ENCODE results near the gene CCDC87.
"Not testable (repeated sequence)": the region's sequence is repeated elsewhere in the genome, so short reads cannot be mapped to it uniquely, and the experiment has no call there.

Gene CCDC87

DNA sequence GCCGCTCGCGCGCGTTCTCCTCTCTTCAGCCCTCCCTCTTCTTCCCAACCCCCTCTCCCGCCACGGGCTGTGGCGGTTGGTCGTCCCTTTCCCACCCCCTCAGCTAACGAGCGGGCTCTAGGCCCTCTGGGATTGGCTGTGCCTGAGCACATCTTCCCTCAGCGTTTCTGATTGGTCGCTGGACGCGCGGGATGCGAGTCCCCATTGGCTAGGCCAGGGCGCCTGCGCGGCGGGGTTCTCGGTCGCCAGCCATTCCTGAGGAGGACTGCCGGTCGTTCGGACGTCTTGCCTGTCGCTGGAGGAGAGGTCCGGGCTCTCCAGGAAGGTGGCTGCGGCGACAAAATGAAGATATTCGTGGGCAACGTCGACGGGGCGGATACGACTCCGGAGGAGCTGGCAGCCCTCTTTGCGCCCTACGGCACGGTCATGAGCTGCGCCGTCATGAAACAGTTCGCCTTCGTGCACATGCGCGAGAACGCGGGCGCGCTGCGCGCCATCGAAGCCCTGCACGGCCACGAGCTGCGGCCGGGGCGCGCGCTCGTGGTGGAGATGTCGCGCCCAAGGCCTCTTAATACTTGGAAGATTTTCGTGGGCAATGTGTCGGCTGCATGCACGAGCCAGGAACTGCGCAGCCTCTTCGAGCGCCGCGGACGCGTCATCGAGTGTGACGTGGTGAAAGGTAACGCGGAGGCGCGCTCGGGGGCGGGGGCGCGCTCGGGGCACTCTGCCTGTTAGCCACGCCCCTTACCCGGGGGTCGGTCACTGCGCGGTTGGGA lies 23.7 kb upstream of the CCDC87 start, which contains the start of gene RBM14:
RBM14 (plus strand) TSS at position 252 of the 776 bp plus-strand sequence; CDS start at position 343, 91 bp downstream.
- peak; percentile 99 for DNase-seq

DNA sequence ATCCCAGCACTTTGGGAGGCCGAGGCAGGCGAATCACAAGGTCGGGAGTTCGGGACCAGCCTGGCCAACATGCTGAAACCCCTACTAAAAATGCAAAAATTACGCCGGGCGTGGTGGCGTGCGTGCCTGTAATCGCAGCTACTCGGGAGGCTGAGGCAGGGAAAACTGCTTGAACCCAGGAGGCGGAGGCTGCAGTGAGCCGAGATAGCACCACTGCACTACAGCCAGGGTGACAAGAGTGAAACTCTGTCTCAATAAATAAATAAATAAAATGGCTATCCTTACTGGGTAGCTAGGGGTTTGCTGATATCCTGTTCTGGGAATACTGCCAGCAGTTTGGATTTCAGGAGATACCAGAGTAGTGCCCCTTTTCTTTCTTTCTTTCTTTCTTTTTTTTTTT lies 21.2 kb upstream of the CCDC87 start:
- no peak for DNase-seq

GRCh38 chr11:66612458-66612857 lies 19.6 kb upstream of the CCDC87 start:
- no peak for DNase-seq

DNA sequence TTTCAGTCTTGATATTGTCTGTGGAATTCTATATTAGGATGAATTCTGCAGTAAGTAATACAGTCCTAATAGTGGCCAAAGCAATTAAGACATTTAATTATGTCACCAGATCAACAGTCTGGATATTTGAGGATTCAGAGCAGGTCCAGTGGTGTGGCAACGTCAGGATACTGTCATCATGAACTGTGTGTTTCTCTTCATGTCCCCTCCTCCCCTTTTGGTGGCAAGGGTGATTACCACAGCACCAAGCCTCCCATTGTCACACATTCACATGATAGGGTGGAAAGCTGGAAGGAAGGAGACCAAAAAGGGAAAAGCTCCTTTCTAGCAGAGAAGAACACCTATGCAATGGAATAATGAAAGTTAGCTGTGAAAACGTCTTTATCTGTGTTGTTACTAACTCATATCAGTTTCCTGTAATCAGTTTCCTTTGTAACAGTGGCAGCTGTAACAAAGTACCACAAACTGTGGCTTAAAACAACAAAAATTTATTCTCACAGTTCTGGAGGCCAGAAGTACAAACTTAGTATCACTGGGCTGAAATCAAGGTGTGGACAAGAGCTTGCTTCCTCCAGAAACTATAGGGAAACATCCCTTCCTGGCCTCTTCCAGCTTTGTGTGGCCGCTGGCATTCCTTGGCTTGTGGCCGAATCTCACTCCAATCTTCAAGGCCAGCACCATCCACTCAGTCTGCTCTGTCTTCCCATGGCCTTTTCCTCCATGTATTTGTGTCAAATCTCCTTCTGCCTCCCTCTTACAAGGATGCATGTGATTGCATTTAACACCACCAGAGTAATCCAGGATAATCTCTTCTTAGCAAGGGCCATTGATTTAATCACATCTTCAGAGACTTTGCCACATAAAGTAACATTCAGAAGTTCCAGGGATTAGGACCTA lies 17.1 kb upstream of the CCDC87 start:
- DNase-seq, result no peak

- DNase-seq, result peak; percentile 69
Measured at GRCh38 chr11:66607126-66607834, 14.4 kb upstream of the CCDC87 start.

DNA sequence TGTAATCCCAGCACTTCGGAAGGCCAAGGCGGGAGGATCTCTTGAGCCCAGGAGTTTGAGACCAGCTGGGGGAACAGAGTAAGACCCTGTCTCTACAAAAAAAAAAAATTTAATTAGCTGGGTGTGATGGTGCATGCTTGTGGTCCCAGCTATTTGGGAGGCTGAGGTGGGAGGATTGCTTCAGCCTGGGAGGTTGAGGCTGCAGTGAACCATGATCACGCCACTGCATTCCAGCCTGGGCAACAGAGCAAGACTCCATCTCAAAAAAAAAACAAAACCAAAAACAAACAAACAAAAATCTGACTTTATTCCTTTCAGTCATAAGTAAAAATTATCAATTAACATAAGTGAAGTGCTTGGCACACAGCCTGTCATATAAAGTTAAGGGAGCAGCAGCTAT lies 13.7 kb upstream of the CCDC87 start:
- not testable (repeated sequence) for DNase-seq

- DNase-seq, result no peak
Measured at GRCh38 chr11:66604155-66604554, 11.3 kb upstream of the CCDC87 start.

DNA sequence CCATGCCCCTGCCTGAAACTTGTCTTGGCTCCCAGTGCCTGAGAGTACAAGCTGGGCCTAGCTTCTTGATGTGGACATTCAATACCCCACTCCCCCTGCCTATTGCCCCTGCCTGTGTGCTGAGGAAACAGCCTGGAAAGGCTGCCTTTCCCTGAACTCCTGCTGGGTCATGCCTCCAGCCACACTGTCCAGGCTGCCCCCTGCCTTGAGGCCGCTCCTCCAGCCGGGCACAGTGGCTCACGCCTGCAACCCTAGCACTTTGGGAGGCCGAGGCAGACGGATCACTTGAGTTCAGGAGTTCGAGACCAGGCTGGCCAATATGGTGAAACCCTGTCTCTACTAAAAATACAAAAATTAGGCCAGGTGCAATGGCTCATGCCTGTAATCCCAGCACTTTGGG lies 10.2 kb upstream of the CCDC87 start:
- DNase-seq, result no peak

DNA sequence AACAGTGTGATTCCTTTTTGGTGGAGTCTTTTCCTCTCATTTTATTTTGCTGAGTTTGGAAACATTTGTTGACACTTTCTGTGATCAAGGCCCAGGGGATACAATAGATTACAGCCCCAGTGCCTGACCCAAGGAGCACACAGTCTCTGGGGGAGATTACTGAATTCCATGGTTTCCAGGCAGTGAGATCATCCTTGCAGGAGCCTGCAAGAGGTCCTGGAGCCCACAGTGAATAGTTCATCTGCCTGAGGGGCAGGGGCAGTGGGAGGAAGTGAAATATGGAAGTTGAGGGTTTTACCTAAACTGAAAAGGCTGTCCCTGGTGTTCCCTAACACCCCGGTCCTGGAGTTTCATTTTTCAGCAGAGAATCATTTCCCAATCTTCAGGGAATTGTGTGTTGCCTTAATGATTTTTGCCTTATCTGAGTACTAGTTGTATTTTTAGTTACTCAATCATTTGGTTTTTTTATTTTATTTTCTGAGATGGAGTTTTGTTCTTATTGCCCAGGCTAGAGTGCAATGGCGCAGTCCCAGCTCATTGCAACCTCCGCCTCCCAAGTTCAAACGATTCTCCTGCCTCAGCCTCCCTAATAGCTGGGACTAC lies 7.9 kb upstream of the CCDC87 start:
- DNase-seq, result no peak

DNA sequence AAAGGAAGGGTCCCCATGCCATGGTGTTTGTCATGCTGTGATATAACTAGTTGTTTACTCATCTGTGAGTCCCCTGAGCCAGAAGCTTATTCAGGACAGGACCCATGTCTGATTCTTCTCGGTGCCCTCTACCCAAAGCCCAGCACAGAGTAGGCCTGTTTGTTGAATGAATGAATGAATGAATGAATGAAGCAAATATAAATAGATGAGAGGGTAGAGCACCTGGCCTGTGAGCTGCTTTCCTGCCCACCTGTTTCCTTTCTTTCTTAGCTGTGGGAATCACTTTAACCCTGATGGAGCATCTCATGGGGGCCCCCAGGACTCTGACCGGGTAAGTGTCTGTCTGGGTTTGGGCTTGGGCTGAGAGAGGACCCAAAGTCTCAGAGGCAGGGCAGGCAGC lies 7.4 kb upstream of the CCDC87 start:
- DNase-seq, result no peak

GRCh38 chr11:66598993-66599392 lies 6.1 kb upstream of the CCDC87 start:
- DNase-seq, result no peak

- DNase-seq, result no peak
Measured at GRCh38 chr11:66595245-66595904, 2.5 kb upstream of the CCDC87 start.

- DNase-seq, result no peak
Measured at GRCh38 chr11:66593650-66594049, 787 bp upstream of the CCDC87 start.

DNA sequence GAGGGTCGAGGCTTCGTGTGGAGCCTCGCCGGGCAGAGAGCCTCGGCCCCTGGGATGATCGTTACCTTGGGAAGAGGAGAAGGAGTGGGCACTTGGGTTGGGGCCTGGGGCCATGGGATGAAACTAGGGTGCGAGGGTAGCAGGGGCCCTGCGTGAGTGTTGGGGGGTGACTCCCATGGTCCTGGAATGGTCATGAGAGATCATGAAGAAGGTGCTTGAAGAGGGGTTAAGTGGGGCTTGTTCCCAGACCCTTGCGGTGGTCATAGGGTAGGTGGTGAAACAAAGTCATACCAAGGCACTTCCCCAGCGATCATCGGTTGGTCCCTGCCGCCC lies 406 bp upstream of the CCDC87 start:
- DNase-seq, result no peak

DNA sequence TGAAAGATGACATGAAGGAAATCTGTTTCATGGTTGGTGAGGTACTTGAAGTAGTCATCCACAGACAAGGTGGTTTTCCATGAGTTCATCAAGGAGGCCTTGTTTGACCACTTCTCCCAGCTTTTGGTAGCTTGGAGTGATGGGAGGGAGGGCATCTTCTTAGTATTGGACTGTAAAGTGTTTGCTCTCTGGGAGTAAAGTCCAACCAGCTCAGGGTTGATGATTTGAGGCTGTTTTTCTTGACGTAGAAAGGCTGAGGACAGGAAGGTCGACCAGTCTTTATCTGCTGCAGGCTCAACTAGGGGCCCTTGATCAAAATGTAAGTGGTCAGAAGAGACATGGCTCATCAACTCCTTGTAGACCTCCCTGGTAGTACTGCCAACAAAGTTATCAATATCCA lies 1.7 kb downstream of the CCDC87 start:
- no peak for DNase-seq

DNA sequence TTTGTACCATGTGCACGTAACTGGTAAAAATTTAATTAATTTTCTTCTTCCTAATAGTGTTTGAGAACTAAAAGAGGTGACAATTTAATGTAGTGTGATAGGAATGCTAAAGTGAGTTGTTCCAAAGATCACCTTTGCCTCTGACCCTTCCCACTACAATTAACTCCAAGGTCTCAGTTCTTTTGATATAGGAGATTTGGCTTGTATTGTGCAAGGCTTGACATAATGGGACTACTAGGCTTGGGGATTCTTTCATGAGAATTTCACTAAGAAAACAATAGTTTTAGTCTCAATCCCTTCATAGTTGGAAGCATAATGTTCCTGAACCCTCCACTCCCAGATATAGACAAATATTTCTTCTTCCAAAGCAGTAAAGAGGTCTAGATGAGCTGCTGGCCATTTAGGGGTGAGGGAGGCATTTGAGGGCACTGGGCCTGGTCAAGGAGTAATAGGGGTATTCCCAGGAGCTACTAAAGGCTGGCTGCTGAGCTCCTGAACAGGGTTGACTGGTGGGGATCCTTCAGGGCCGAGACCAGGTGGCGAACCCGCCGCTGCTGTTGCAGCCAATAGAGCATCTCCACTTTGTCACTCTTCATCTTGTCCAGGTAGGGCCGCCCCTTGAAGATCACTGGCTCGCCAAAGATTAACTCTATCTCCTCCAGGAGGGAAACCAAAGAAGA lies 2.7 kb downstream of the CCDC87 start:
- no peak for DNase-seq

GRCh38 chr11:66589315-66589714 lies 3.5 kb downstream of the CCDC87 start:
- DNase-seq, result not testable (repeated sequence)

- no peak for DNase-seq
Measured at GRCh38 chr11:66586136-66586535, 6.7 kb downstream of the CCDC87 start.

DNA sequence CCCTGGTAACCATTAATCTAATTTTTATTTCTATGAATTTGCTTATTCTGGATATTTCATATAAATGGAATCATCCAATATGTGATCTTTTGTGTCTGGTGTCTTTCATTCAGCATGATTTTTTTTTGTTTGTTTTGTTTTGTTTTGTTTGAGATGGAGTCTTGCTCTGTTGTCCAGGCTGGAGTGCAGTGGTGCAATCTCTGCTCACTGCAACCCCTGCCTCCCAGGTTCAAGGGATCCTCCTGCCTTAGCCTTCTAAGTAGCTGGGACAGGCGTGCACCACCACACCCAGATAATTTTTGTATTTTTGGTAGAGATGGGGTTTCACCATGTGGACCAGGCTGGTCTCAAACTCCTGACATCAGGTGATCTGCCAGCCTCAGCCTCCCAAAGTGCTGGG lies 7.4 kb downstream of the CCDC87 start:
- not testable (repeated sequence) for DNase-seq

GRCh38 chr11:66582565-66583147 lies 10.2 kb downstream of the CCDC87 start:
- not testable (repeated sequence) for DNase-seq

GRCh38 chr11:66581261-66581660 lies 11.6 kb downstream of the CCDC87 start:
- DNase-seq, result no peak

Data from fibroblast of skin of right quadriceps (primary cell).